ENCODE measurements around the gene CEP164.

- no peak for TF ChIP-seq POLR2AphosphoS5 (IDR thresholded peaks at IDR 0.05; ENCODE audit: low read depth)
- no peak for TF ChIP-seq EZH2phosphoT487 (IDR thresholded peaks at IDR 0.05; ENCODE audit: unreplicated experiment)
- TF ChIP-seq CTCF (conservative IDR thresholded peaks at IDR 0.05; ENCODE audit: low read depth in 2 of 2): no peak
- TF ChIP-seq ZNF331 (CRISPR knock-in tag; IDR thresholded peaks at IDR 0.05; ENCODE audit: low read depth): no peak
- TF ChIP-seq REST (IDR thresholded peaks at IDR 0.05; ENCODE audit: unreplicated experiment): no peak
- TF ChIP-seq ETS1 (IDR thresholded peaks at IDR 0.05): no peak
- TF ChIP-seq ZNF114 (CRISPR knock-in tag; IDR thresholded peaks at IDR 0.05): no peak
- TF ChIP-seq ZNF462 (CRISPR knock-in tag; IDR thresholded peaks at IDR 0.05): no peak
- TF ChIP-seq EZH2 (IDR thresholded peaks at IDR 0.05; ENCODE audit: low read depth, unreplicated experiment): no peak
- TF ChIP-seq CREB1 (CRISPR knock-in tag; IDR thresholded peaks at IDR 0.05; ENCODE audit: low read depth): no peak
Measured at GRCh38 chr11:117302228-117302627, 25.4 kb upstream of the CEP164 start.
